Renal cortical epithelial cell (primary cell): ENCODE measurements around the gene ITGA11. TPM values are rescaled to one million over a fixed set of nuclear protein-coding genes. Genes with fewer than 3 reads are reported as not detected.
"Not testable (repeated sequence)": the region's sequence is repeated elsewhere in the genome, so short reads cannot be mapped to it uniquely, and the experiment has no call there.

Experiments used
- DNase-seq: peaks from one replicate; pipeline ENCODE4 v3.0.0-alpha.2; 2011; ENCODE audit warnings: low read depth
- total RNA-seq: library from RNA; depleted of rRNA; stranded (reverse); fragments of >200 nt; gene quantifications from 2 replicates; pipeline ENCODE4 v1.2.3, GENCODE V29; 2014

ITGA11 gene
- total RNA-seq, 1 donor from 2014 or later: 9.2 TPM

DNA sequence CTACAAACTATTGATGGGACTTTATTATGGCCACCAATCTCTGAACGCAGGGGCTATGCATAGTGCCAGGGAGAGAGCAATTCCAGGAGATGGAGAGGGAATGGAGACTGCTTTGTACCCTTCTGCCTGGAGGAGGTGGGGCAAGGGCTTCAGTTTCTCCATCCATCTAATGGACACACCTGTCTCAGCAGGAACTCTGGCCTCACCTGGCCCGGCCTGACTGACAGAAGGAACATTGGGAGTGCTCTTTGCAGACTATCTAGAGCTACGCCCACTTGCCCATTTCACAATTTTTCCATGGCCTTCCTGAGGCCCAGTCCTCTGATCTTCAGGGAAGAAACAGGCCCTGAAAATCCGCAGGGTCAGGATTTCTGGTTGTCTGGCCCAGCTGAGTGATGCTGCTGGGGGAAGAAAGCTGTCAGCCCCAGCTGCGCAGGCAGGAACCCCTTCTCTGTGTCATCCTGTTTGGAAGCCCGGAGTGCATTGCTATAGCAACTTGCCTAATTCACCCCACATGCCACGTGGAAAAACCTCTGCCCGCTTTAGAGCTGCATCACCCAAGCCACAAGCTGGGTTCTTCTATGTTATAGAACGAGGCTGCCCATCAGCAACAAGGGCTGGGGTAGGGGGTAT, 6.4 kb downstream of the ITGA11 start:
- no peak for DNase-seq

DNA sequence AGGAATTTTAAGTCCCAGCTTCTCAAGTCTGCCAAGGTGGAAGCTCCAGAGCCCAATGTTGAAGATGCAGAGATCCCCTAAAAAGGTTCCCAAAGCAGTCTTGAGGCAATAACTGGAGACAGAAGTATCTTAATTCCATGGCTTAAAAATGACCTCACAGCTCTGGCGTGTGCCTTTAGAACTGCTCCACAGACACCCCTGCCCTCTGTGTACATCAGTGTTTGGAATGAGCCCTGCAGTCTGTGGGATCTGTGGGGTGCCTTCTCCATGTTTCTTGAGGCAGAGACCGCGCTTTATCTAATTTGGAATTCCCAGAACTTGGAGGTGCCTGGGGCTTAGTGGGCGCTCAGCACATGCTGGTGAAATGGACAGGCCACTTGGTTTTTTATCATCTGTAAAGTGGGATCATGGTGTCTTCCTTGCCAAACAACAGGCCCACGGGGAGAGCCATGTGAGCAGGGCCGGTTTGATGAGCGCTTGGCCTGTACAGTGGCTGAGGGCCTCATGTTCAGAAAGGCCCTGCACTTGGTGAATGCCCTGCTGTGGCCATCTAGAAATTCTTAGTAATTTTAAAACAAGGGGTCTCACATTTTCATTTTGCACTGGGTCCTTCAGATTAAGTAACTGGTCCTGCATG, 7.1 kb downstream of the ITGA11 start:
- DNase-seq: no peak

DNA sequence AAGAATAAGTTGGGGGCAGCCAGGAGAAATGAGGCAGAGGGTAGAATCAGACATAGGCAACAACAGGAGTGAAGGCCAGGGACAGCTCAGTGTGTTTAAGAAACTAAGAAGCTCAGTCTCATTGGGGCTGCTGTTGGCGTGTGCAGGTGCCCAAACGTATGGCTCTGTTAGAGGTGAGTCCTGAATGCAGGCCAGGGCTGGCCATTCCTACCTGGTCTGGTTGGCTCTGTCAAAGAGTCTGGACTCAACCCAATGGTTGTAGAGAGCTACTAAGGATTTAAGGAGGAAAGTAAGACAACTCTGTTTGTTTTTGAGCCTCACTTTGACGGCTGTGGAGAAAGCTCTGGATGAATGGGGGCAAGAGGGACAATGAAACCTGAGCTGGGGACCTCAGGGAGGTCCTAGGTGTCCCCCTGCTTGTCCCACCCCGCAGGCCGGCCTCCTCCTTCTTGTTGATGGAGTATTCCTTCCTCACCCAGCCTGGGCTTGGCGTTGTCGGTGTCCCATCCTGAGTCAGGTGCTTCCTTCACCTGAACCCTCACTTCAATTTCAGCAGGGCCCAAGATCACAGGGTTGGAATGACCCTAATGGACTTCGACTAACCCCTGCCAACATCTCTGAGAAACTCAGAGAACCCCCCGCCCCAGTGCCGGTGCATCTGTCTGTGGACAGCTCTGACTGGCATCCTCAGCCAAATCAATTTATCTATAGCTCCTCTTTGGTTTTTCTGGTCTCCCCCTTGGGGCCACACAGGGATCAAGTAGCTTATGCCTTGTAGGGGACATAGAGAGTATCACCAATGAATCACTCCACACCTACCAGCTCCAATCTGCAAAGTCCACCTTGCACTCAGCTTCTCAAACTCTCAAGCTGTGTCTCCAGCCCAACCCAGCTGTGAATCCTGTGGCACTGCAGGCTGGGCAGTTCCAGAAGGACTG, 8.3 kb downstream of the ITGA11 start:
- DNase-seq: no peak

- not testable (repeated sequence) for DNase-seq
Observed at GRCh38 chr15:68422403-68423145, 9.4 kb downstream of the ITGA11 start.

GRCh38 chr15:68421798-68422402, 10.1 kb downstream of the ITGA11 start:
- DNase-seq: no peak

DNA sequence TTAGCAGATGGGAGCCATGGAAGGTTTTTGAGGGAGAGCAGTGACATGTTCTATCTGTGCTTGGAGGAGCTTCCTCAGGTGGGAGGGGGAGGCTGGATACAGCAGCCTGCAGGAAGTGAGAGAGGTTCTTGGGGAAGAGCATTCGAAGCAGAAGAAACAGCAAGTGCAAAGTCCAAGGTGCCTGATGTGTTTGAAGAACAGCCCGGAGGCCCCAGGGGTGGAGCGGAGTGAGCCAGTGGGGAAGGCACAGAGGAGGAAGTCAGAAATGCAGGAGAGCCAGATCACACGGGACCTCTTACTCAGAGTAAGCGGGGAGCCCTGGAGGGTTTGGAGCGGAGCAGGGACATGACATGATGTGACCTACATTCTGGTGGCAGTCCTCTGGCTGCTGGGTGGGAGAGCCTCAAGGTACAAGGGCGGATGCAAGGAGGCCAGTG, 10.8 kb downstream of the ITGA11 start:
- peak; percentile 16 for DNase-seq

- DNase-seq: no peak
Observed at GRCh38 chr15:68420186-68420684, 11.7 kb downstream of the ITGA11 start.

DNA sequence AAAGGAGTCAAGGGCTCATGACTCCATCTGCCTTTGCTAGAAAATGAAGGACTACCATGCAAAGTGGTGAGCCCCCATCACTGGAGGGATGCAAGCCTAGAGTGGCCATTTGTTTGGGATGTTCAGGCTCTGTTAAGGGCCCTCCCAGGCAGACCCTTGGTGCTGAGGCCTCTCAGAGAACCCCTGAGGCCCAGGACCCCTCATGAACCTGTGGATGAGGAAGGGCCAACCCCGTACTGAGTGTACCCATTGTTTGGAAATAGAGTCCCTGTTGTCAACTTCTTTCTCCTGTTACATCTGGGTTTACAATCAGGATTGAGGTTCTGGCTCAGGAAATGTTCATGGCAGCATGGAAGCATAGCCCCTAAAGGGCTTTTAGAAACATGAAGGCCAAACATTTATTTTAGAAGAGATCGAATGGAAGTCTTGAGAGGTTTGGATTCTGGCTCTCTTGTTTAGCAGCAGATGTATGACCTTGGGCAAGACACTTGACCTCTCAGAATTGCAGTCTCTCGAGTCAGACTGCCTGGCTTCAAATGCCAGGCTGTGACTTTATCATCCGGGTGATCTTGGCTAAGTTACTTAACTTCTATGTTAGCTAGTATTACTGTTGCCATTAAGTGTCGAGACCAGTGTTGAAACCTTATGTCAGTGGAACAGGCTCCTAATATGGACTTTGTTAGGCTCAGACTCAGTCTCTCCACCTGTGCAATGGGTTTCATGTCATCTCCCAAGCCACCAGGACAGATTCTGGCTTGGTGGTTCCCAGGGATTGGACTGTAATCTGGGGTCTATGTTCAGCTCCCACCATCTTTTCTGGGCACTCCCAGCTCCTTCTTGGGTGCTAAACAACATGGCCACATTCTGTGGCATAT, 12.4 kb downstream of the ITGA11 start:
- no peak for DNase-seq

GRCh38 chr15:68418611-68419161, 13.3 kb downstream of the ITGA11 start:
- no peak for DNase-seq

DNA sequence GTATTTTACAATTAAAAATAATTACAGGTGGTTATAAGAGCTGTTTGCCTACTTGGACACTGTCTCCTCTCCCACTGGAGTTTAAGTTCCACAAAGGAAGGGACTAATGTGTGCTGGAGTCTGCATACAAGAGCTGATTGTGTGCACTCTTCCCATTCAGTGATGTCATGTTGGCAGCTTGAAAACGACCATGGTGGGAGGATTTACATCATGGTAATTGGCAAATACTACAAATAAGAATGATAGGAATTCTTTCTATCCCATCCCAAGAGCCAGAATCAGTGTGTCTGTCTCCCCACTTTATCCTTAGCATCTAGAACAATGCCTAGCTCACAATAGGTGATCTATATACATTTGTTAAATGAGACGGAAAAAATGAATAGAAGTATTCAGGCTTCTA, 14.1 kb downstream of the ITGA11 start:
- DNase-seq: no peak

DNA sequence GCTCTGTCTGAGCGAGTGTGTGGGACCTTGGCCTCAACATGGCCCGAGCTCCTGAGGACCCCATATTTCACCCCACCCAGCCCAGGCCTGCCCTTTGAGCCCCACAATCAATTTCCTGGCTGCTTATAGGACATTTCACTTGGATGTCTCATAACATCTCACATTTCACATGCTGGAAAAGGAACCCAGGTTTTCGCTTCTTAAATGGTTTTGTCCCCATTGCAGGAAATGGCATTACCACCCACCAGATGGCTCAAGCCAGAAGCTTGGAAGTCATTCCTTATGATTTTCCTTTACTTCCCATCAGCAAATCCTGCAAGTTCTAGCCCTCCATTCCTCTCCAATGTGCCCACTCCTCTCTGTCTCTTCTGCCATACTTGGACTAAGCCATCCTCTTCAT, 14.9 kb downstream of the ITGA11 start:
- DNase-seq: no peak

- DNase-seq: no peak
Observed at GRCh38 chr15:68416158-68416535, 15.8 kb downstream of the ITGA11 start.

DNA sequence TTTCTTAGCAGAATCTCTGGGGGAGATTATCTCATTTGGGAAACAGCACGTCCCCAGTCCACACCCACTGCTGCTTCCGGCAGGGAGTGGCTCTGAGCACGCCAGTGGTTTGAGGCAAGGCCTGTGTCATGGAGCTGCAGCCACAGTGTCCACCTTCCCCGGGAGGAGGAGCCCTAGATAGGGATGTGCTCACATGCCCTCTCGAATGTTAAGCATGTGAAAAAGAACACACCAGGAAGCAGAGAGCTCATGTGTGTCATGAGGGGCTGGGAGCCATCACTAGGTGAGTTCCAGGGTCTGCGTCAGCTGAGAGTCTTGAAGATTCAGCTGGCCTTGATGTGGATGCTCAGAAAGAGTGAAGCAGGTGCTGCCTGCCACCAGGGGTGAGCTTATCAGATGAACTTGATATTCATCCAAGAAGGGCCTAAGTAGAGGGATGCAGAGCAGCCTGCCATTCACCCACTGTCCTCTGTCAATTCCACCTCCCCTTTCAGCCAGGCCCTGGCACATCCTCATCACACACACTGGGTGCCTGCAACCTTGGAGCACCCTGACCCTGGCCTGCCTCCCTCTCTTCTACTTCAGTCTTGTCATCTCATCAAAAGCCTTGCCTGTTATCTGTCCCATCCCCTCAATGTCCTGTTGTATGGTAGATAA, 16.3 kb downstream of the ITGA11 start:
- DNase-seq: no peak

DNA sequence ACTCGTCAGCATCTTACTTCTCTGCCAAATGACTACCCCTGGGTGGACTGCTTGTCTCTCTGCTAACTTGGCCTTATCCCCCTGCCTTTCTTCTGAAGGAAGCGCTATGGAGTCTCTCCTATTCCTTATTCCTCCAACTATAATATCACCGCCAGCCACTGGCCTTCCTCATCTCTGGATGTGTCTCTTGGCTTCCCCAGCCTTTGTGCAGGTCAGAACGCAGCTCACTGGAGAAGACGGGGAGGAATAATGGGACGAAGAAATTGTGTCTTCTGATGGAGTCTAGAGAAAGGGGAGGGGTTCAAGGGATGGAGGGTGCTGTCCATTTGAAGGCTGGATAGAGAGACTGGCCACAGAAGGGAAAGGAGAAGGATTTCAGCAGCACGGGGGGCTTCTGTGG, 16.9 kb downstream of the ITGA11 start:
- no peak for DNase-seq

GRCh38 chr15:68414591-68414990, 17.4 kb downstream of the ITGA11 start:
- DNase-seq: no peak

DNA sequence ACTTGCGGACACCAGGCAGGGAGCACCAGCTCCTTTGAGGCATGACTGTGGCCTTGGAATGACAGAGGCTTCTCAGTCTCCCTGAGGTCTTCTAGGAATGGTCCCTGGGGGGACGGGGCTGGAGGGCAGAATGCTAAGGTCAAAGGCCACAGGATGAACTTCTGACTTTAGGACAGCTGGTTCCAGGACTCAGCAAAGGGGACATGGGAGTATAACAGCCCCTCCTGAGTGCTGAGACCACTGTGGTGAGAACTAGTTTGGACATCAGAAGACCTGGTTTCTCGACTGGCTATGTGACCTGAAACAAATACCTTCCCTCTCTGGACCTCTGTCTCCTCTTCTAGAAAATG, 17.8 kb downstream of the ITGA11 start:
- DNase-seq: no peak

GRCh38 chr15:68413363-68414205, 18.4 kb downstream of the ITGA11 start:
- no peak for DNase-seq

DNA sequence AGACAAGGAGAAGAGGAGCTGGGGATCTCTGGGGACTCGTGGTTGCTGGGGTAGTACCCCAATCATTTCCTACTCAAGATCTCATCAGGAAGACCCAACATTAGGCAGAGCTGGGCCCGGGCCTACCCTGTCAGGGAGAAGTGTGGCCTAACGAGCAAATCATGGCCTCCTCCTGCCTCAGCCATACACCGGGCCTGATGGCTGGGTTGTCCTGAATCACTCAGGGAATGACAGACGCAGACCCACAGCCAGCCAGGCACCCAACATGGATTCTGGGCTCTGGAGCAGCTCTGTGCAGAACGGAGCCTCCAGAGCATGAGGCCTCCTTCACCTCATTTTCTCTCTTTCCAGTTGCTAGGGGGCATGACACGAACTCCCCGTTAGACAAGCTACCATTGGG, 19.7 kb downstream of the ITGA11 start:
- DNase-seq: no peak

DNA sequence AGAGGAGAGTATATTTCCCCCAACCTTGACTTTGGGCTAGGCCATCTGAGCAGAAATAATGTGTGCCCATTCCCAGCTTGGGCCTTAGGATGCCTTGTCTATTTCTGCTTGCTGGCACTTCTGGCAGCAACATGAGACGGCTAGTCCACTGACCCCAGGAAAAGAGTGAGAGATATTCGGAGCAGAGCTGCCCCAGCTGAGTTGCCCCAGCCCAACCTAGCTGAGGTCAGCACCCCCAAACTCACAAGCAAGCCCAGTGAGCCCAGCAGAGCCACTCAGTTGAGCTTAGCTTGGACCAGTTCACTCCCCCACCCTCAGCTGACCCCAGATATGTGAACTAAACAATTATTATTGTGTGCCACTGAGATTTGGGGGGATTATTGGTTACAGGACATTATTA, 20.2 kb downstream of the ITGA11 start:
- no peak for DNase-seq
